ENCODE results near the gene MCUB. TPM values are rescaled to one million over a fixed set of nuclear protein-coding genes. Genes with fewer than 3 reads are reported as not detected.
A peak's percentile ranks its signal among the peaks of the same experiment; 100 is the strongest.

The MCUB gene
- total and polyA plus RNA-seq, 2 donors (not counting 1 experiment from before 2014, with no cell fraction given): 19.0 to 20.6 TPM

GRCh38 chr4:109571494-109571893 is 11.4 kb downstream of the MCUB start:
- H2AFZ ChIP-seq (ENCODE audit: low read length): no peak overlapping the region
- no peak for DNase-seq (ENCODE audit: low read depth in 2 of 2)
- TF ChIP-seq CTCF (conservative IDR thresholded peaks at IDR 0.05 in 1 of 2, IDR thresholded peaks at IDR 0.05 in 1 of 2; ENCODE audit: low read depth in 1 of 2, low read length in 2 of 2) (no peak), EZH2 (IDR thresholded peaks at IDR 0.05; ENCODE audit: low read length, missing control alignments) (no peak)

GRCh38 chr4:109572154-109572553 is 12.1 kb downstream of the MCUB start:
- H3K9ac ChIP-seq (ENCODE audit: insufficient read depth, low read length): no peak overlapping the region
- no peaks in the 10 kb centered on the region for H4K20me1 ChIP-seq (ENCODE audit: control insufficient read depth, extremely low read depth, insufficient read depth, low read length)
- no peak overlapping the region for H3K4me2 ChIP-seq (ENCODE audit: extremely low read depth, insufficient read depth, low read length)
- H3K27ac ChIP-seq (ENCODE audit: insufficient read depth, low read length): no peak overlapping the region
- H3K36me3 ChIP-seq (ENCODE audit: control insufficient read depth, insufficient read depth, low read length): no peaks in the 10 kb centered on the region
- TF ChIP-seq EZH2 (IDR thresholded peaks at IDR 0.05; ENCODE audit: low read length, missing control alignments): no peak
- no peak for TF ChIP-seq CTCF (conservative IDR thresholded peaks at IDR 0.05 in 1 of 2, IDR thresholded peaks at IDR 0.05 in 1 of 2; ENCODE audit: low read depth in 1 of 2, low read length in 2 of 2)
- no peak overlapping the region for H3K4me3 ChIP-seq (replicated peaks in 1 of 4; ENCODE audit: control extremely low read depth in 1 of 4, insufficient read depth in 1 of 4, low read depth in 3 of 4, low read length in 4 of 4)
- no peaks in the 10 kb centered on the region for H3K4me1 ChIP-seq (ENCODE audit: control insufficient read depth, extremely low read depth, insufficient read depth, low read length)
- no peak overlapping the region for H2AFZ ChIP-seq (ENCODE audit: low read length)
- no peak for DNase-seq (ENCODE audit: low read depth in 2 of 2)
- H3K79me2 ChIP-seq (ENCODE audit: control insufficient read depth, insufficient read depth, low read length): no peaks in the 10 kb centered on the region
- H3K27me3 ChIP-seq (ENCODE audit: control insufficient read depth, insufficient read depth, low read length): no peaks in the 10 kb centered on the region
- no peaks in the 10 kb centered on the region for H3K9me3 ChIP-seq (ENCODE audit: control insufficient read depth, insufficient read depth, low read depth, low read length)

More at GRCh38 chr4:109571494-109571893, 11.4 kb downstream of the MCUB start:
- Histone ChIP-seq H3K9me3 (ENCODE audit: control insufficient read depth, insufficient read depth, low read depth, low read length) (no peaks in the 10 kb centered on the region), H4K20me1 (ENCODE audit: control insufficient read depth, extremely low read depth, insufficient read depth, low read length) (no peaks in the 10 kb centered on the region), H3K27me3 (ENCODE audit: control insufficient read depth, insufficient read depth, low read length) (no peaks in the 10 kb centered on the region), H3K27ac (ENCODE audit: insufficient read depth, low read length) (no peak overlapping the region), H3K79me2 (ENCODE audit: control insufficient read depth, insufficient read depth, low read length) (no peaks in the 10 kb centered on the region), H3K9ac (ENCODE audit: insufficient read depth, low read length) (no peak overlapping the region), H3K36me3 (ENCODE audit: control insufficient read depth, insufficient read depth, low read length) (no peaks in the 10 kb centered on the region), H3K4me2 (ENCODE audit: extremely low read depth, insufficient read depth, low read length) (no peak overlapping the region), H3K4me3 (replicated peaks in 1 of 4; ENCODE audit: control extremely low read depth in 1 of 4, insufficient read depth in 1 of 4, low read depth in 3 of 4, low read length in 4 of 4) (no peak overlapping the region), H3K4me1 (ENCODE audit: control insufficient read depth, extremely low read depth, insufficient read depth, low read length) (no peaks in the 10 kb centered on the region)

- Histone ChIP-seq H3K27me3 (ENCODE audit: control insufficient read depth, insufficient read depth, low read length) (no peaks in the 10 kb centered on the region), H2AFZ (ENCODE audit: low read length) (no peak overlapping the region), H4K20me1 (ENCODE audit: control insufficient read depth, extremely low read depth, insufficient read depth, low read length) (no peaks in the 10 kb centered on the region), H3K9ac (ENCODE audit: insufficient read depth, low read length) (no peak overlapping the region), H3K9me3 (ENCODE audit: control insufficient read depth, insufficient read depth, low read depth, low read length) (no peaks in the 10 kb centered on the region), H3K27ac (ENCODE audit: insufficient read depth, low read length) (no peak overlapping the region), H3K36me3 (ENCODE audit: control insufficient read depth, insufficient read depth, low read length) (no peaks in the 10 kb centered on the region), H3K4me3 (replicated peaks in 1 of 4; ENCODE audit: control extremely low read depth in 1 of 4, insufficient read depth in 1 of 4, low read depth in 3 of 4, low read length in 4 of 4) (no peak overlapping the region), H3K79me2 (ENCODE audit: control insufficient read depth, insufficient read depth, low read length) (no peaks in the 10 kb centered on the region), H3K4me1 (ENCODE audit: control insufficient read depth, extremely low read depth, insufficient read depth, low read length) (no peaks in the 10 kb centered on the region), H3K4me2 (ENCODE audit: extremely low read depth, insufficient read depth, low read length) (no peak overlapping the region)
- DNase-seq (ENCODE audit: low read depth in 2 of 2): peak in 1 of 2 donors; percentile 48
- TF ChIP-seq CTCF (conservative IDR thresholded peaks at IDR 0.05 in 1 of 2, IDR thresholded peaks at IDR 0.05 in 1 of 2; ENCODE audit: low read depth in 1 of 2, low read length in 2 of 2): peak in 1 of 2 donors; percentile 50
- no peak for TF ChIP-seq EZH2 (IDR thresholded peaks at IDR 0.05; ENCODE audit: low read length, missing control alignments)
These were observed 14.4 kb downstream of the MCUB start for GRCh38 chr4:109574443-109574850.

Data from fibroblast of lung (primary cell).